AG04450 (cell line): ENCODE results near the gene GADD45A. TPM values are rescaled to one million over a fixed set of nuclear protein-coding genes. Genes with fewer than 3 reads are reported as not detected.

ENCODE experiments used
- CTCF ChIA-PET: fragments of 300-600, 350-600 bp; formaldehyde crosslinking; extraction: SDS; loops from one replicate; lab custom pipeline; 2022; ENCODE audit warnings: antibody characterized with exemption, inconsistent platforms; lab: Charles Lee
- POLR2A ChIA-PET: fragments of 350-600 bp; formaldehyde crosslinking; extraction: SDS; loops from one replicate; lab custom pipeline; 2021; ENCODE audit warnings: antibody characterized with exemption, inconsistent platforms; lab: Yijun Ruan, JAX
- DNase-seq: peaks from one replicate; pipeline ENCODE4 v3.0.0-alpha.2; 2011; ENCODE audit warnings: low read depth, low spot score
- H3K27ac ChIP-seq: one replicate; pipeline ENCODE4 v1.5.1; 2012; ENCODE audit warnings: low read depth, low read length, control low read depth
- H3K27me3 ChIP-seq: one replicate; pipeline ENCODE4 v1.6.0; 2012; ENCODE audit warnings: low read length; ENCODE audit not compliant: control insufficient read depth, insufficient read depth
- H3K4me3 ChIP-seq: 2 replicates; pipeline ENCODE4 v1.5.1; 2011; ENCODE audit warnings: mild to moderate bottlenecking, low read depth, low read length, control low read depth
- H3K9me3 ChIP-seq: 2 replicates; pipeline ENCODE4 v1.5.1; 2012; ENCODE audit warnings: low read length; ENCODE audit not compliant: control insufficient read depth, insufficient read depth
- polyA plus RNA-seq: library from polyadenylated mRNA; depleted of rRNA; stranded (reverse); fragments of >200 nt; gene quantifications from 2 replicates; pipeline ENCODE4 v1.2.3, GENCODE V29; 2011
- TF ChIP-seq, protein P1 (sequence below): IDR thresholded peaks from 2 replicates; pipeline ENCODE4 v1.5.1; 2011; ENCODE audit warnings: low read depth, low read length, control low read depth, inconsistent platforms

Gene GADD45A
- polyA plus RNA-seq, 1 experiment, result 41.8 TPM

- Histone ChIP-seq H3K4me3 (no peak overlapping the region), H3K27ac (no peak overlapping the region), H3K9me3 (no peaks in the 10 kb centered on the region), H3K27me3 (no peaks in the 10 kb centered on the region)
- POLR2A ChIA-PET, result interaction anchor here (0.6 kb wide), 1 partner anchor 45 kb away, joined by 5 read pairs; no protein-coding TSS in a partner anchor
- no peak for DNase-seq
- TF ChIP-seq, protein P1, sequence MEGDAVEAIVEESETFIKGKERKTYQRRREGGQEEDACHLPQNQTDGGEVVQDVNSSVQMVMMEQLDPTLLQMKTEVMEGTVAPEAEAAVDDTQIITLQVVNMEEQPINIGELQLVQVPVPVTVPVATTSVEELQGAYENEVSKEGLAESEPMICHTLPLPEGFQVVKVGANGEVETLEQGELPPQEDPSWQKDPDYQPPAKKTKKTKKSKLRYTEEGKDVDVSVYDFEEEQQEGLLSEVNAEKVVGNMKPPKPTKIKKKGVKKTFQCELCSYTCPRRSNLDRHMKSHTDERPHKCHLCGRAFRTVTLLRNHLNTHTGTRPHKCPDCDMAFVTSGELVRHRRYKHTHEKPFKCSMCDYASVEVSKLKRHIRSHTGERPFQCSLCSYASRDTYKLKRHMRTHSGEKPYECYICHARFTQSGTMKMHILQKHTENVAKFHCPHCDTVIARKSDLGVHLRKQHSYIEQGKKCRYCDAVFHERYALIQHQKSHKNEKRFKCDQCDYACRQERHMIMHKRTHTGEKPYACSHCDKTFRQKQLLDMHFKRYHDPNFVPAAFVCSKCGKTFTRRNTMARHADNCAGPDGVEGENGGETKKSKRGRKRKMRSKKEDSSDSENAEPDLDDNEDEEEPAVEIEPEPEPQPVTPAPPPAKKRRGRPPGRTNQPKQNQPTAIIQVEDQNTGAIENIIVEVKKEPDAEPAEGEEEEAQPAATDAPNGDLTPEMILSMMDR, result no peak
- CTCF ChIA-PET, result interaction anchor here (0.9 to 2.1 kb wide), 3 partner anchors 10 to 231 kb away, joined by 3 to 9 read pairs (median 3); no protein-coding TSS in a partner anchor
These were observed 46.3 kb downstream of the GADD45A start for GRCh38 chr1:67731322-67731721.

DNA sequence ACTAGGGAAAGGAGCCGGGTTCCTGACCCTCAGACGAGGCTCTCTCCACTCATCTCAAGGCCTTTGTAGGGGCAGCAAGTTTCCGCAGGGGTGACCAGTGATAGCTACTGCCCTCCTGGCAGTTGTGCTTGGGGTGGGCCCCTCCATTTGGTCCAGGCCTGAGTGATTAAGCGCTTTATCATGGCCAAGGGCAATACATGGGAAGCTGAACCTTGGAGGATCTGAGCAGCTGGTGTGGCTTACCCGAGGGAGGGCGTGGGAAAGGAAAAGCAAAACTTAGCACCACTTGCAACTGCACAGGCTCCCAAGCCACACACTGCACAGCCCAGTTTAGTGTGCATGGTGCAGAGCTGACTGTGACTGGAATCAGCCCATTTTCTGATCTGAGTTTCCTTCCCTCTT is 47.8 kb downstream of the GADD45A start:
- POLR2A ChIA-PET, result interaction anchor here (1.1 kb wide), 1 partner anchor 21 kb away, joined by 3 read pairs; no protein-coding TSS in a partner anchor
- H3K27me3 ChIP-seq, result no peaks in the 10 kb centered on the region
- H3K9me3 ChIP-seq, result no peaks in the 10 kb centered on the region
- H3K27ac ChIP-seq, result no peak overlapping the region
- CTCF ChIA-PET, result interaction anchor here (1.1 to 1.3 kb wide), 2 partner anchors 8 to 28 kb away, joined by 3 to 5 read pairs; no protein-coding TSS in a partner anchor
- DNase-seq, result no peak
- TF ChIP-seq, protein P1, result no peak
- no peak overlapping the region for H3K4me3 ChIP-seq

GRCh38 chr1:67733681-67734322 is 48.8 kb downstream of the GADD45A start:
- no peak for DNase-seq
- Histone ChIP-seq H3K4me3 (no peak overlapping the region), H3K27ac (no peak overlapping the region), H3K27me3 (no peaks in the 10 kb centered on the region), H3K9me3 (no peaks in the 10 kb centered on the region)
- TF ChIP-seq, protein P1, result no peak
- ChIA-PET POLR2A (interaction anchor here (1.1 kb wide), 1 partner anchor 22 kb away, joined by 3 read pairs; no protein-coding TSS in a partner anchor), CTCF (interaction anchor here (0.7 kb wide), 1 partner anchor 26 kb away, joined by 3 read pairs; no protein-coding TSS in a partner anchor)

- DNase-seq, result no peak
- CTCF ChIA-PET, result interaction anchor here (0.7 kb wide), 1 partner anchor 26 kb away, joined by 3 read pairs; no protein-coding TSS in a partner anchor
- Histone ChIP-seq H3K9me3 (no peaks in the 10 kb centered on the region), H3K27me3 (no peaks in the 10 kb centered on the region), H3K27ac (no peak overlapping the region), H3K4me3 (no peak overlapping the region)
- TF ChIP-seq, protein P1, result no peak
- POLR2A ChIA-PET, result no interaction called here
These were observed 49.3 kb downstream of the GADD45A start for GRCh38 chr1:67734323-67734690.

- no peak overlapping the region for H3K27ac ChIP-seq
- no peaks in the 10 kb centered on the region for H3K9me3 ChIP-seq
- DNase-seq, result no peak
- H3K27me3 ChIP-seq, result no peaks in the 10 kb centered on the region
- TF ChIP-seq, protein P1, result no peak
- ChIA-PET CTCF (no interaction called here), POLR2A (no interaction called here)
- H3K4me3 ChIP-seq, result no peak overlapping the region
These were observed 50.2 kb downstream of the GADD45A start for GRCh38 chr1:67735206-67735605.
